Stomach smooth muscle (tissue), 2 donors: Measurements from ENCODE around the gene RAPGEF2.
"Not testable (repeated sequence)": the region's sequence is repeated elsewhere in the genome, so short reads cannot be mapped to it uniquely, and the experiment has no call there.

ENCODE experiments used
- H3K27ac ChIP-seq: one replicate; pipeline ENCODE4 v1.7.0; 2013; ENCODE audit warnings: mild to moderate bottlenecking, low read length, inconsistent platforms
- H3K27me3 ChIP-seq, 2 donors: one replicate each; pipeline ENCODE4 v1.7.0; 2013; ENCODE audit warnings: low read length in 2 of 2; ENCODE audit not compliant: insufficient read depth in 2 of 2, control insufficient read depth in 1 of 2
- H3K36me3 ChIP-seq, 2 donors: one replicate each; pipeline ENCODE4 v1.7.0; 2013; ENCODE audit warnings: low read length in 2 of 2; ENCODE audit not compliant: control insufficient read depth in 2 of 2, insufficient read depth in 2 of 2
- H3K4me1 ChIP-seq: one replicate; pipeline ENCODE4 v1.7.0; 2013; ENCODE audit warnings: low read length; ENCODE audit not compliant: control insufficient read depth, insufficient read depth
- H3K4me3 ChIP-seq, 2 donors: one replicate each; pipeline ENCODE4 v1.7.0; 2013; ENCODE audit warnings: low read length in 2 of 2
- H3K9ac ChIP-seq, 2 donors: one replicate each; pipeline ENCODE4 v1.7.0; 2013; ENCODE audit warnings: low read length in 2 of 2, mild to moderate bottlenecking in 1 of 2
- H3K9me3 ChIP-seq, 2 donors: one replicate each; pipeline ENCODE4 v1.7.0; 2013; ENCODE audit warnings: low read length in 2 of 2; ENCODE audit not compliant: control insufficient read depth in 2 of 2
- donor health status: healthy.
- donor health status: Pancreatic carcinoma.

The RAPGEF2 gene

GRCh38 chr4:159113366-159113765 lies 10.5 kb downstream of the RAPGEF2 start:
- not testable (repeated sequence) for H3K27me3 ChIP-seq, H3K4me1 ChIP-seq, H3K9me3 ChIP-seq, H3K4me3 ChIP-seq, H3K9ac ChIP-seq, H3K27ac ChIP-seq, H3K36me3 ChIP-seq

GRCh38 chr4:159116098-159116497 lies 13.2 kb downstream of the RAPGEF2 start:
- not testable (repeated sequence) for H3K9ac ChIP-seq, H3K27me3 ChIP-seq, H3K4me3 ChIP-seq, H3K36me3 ChIP-seq, H3K4me1 ChIP-seq, H3K27ac ChIP-seq, H3K9me3 ChIP-seq

GRCh38 chr4:159116693-159117092 lies 13.8 kb downstream of the RAPGEF2 start:
- H3K27ac ChIP-seq, H3K4me1 ChIP-seq, H3K36me3 ChIP-seq: not testable (repeated sequence)

DNA sequence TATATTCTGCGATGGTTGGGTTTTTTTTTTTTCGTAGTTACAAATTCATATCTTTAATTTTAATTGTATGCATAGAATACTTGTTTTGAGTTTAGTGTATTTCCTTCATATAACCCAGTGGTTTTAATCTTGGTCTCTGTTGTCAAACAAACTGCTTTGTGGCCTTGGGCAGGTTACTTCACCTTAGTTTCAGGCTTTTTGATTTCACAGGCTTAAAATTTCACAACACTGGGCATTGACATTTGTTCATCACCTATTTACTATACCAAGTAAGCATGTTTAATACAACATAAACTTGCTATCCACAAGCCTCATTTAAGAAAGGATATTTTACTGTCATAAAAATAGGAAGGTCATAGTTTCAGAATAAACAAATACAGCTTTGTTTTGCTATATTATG lies 14.7 kb downstream of the RAPGEF2 start:
- Histone ChIP-seq H3K36me3 (no peaks in the 10 kb centered on the region), H3K9ac (no peak overlapping the region), H3K9me3 (no peaks in the 10 kb centered on the region), H3K4me1 (no peaks in the 10 kb centered on the region), H3K4me3 (no peak overlapping the region), H3K27ac (no peak overlapping the region), H3K27me3 (no peaks in the 10 kb centered on the region)

More at GRCh38 chr4:159116693-159117092, 13.8 kb downstream of the RAPGEF2 start:
- not testable (repeated sequence) for H3K27me3 ChIP-seq, H3K9ac ChIP-seq, H3K9me3 ChIP-seq, H3K4me3 ChIP-seq

- Histone ChIP-seq H3K36me3 (no peaks in the 10 kb centered on the region), H3K9me3 (no peaks in the 10 kb centered on the region), H3K4me3 (no peak overlapping the region), H3K9ac (no peak overlapping the region), H3K4me1 (no peaks in the 10 kb centered on the region), H3K27me3 (no peaks in the 10 kb centered on the region), H3K27ac (no peak overlapping the region)
Observed at GRCh38 chr4:159117968-159118367, 15.1 kb downstream of the RAPGEF2 start.

- Histone ChIP-seq H3K27me3 (no peaks in the 10 kb centered on the region), H3K4me1 (no peaks in the 10 kb centered on the region), H3K9me3 (no peaks in the 10 kb centered on the region), H3K9ac (no peak overlapping the region), H3K36me3 (no peaks in the 10 kb centered on the region), H3K27ac (no peak overlapping the region), H3K4me3 (no peak overlapping the region)
Observed at GRCh38 chr4:159121371-159121770, 18.5 kb downstream of the RAPGEF2 start.

DNA sequence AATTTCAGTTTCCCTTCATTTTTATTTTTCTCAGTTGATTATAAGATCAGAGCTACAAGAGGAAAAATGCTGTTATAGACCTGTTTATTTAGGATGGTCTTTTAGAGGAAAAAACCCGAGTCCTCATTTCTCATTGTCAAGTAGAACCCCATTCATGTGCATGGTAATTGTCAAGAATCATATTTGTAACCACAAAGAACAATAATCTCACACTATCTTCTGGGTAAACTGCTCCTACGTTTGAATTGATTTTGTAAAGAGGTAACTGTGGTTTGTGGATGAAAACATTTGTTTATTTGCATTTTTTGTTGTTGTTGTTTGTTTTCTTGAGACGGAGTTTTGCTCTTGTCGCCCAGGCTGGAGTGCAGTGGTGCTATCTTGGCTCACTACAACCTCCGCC lies 23.8 kb downstream of the RAPGEF2 start:
- Histone ChIP-seq H3K4me1 (no peaks in the 10 kb centered on the region), H3K9ac (no peak overlapping the region), H3K9me3 (no peaks in the 10 kb centered on the region), H3K27ac (no peak overlapping the region), H3K27me3 (no peaks in the 10 kb centered on the region), H3K36me3 (no peaks in the 10 kb centered on the region), H3K4me3 (no peak overlapping the region)

DNA sequence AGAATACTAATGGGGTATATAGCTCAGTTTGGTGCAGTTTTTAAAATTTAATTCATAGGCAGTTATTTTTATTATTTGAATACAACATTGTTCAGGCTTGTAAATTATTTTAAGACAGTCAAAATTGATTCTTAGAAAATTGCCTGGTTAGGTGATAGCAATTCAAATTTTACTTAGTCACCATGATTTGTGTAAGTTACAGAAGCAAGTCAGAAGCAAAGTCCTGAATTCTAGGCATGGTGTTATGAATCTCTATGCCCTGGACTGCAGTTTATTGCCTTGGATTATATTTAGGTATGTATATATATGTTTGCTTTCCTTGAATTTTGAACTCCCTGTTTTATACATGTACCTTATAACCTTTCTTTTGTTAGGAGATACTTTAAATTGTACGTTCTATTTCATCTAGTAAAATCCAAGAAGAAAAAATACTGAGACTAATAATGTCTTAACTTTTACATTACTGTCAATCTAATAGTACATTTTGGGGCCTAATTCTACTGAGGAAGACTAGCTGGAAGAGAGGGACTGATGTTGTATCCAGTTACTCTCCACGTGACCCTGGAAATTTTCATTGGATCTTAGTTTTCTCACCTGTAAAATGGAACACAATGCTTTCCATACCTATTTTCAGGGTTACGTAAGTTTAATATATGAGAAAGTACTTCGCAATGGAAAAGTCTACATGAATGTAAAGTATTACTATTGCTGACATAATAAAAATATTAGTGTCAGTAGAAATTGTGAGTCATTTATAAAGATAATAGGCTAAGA lies 25.1 kb downstream of the RAPGEF2 start:
- Histone ChIP-seq H3K4me3 (no peak overlapping the region), H3K36me3 (no peaks in the 10 kb centered on the region), H3K9ac (no peak overlapping the region), H3K4me1 (no peaks in the 10 kb centered on the region), H3K27ac (no peak overlapping the region), H3K27me3 (no peaks in the 10 kb centered on the region), H3K9me3 (no peaks in the 10 kb centered on the region)

DNA sequence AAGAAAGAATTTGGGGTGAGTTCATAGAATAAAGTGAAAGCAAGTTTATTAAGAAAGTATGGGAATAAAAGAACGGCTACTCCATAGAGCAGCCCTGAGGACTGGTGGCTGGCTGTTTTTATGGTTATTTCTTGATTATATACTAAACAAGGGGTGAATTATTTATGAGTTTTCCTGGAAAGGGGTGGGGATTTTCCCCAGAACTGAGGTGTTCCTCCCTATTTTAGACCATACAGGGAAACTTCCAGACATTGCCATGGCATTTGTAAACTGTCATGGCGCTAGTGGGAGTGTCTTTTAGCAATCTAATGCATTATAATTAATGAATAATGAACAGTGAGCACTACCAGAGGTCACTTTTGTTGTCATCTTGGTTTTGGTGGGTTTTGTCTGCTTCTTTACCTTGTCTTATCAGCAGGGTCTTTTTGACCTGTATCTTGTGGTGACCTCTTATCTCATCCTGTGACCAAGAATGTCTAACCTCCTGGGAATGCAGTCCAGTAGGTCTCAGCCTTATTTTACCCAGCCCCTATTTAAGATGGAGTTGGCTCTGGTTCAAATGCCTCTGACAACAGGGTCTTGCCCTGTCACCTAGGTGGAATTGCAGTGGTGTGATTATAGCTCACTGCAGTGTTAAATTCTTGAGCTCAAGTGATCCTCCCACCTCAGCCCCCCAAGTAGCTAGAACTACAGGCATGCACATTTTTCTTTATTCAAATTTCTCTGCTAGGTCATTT lies 27.1 kb downstream of the RAPGEF2 start:
- Histone ChIP-seq H3K36me3 (no peaks in the 10 kb centered on the region), H3K27ac (no peak overlapping the region), H3K4me3 (no peak overlapping the region), H3K9ac (no peak overlapping the region), H3K4me1 (no peaks in the 10 kb centered on the region), H3K9me3 (no peaks in the 10 kb centered on the region), H3K27me3 (no peaks in the 10 kb centered on the region)

DNA sequence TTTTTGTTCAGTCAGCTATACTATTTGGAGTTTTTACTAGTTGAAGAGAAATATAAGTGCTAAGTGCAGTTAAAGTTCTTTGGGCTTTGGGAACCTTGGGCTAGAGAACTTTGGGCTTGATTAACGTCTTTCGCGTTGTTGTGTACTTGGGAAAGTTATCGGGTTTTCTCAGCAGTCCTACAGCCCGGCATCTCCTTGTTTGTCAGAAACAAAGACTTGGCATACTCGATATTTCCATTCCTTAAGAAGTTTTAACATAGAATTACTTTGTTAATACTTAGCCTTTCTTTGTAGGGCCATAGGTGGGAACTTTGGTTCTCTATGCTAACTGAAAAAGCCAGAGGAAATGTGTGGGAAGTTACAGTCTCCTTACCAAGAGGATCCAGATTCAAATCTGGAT lies 28.7 kb downstream of the RAPGEF2 start:
- H3K4me3 ChIP-seq, result no peak overlapping the region
- H3K4me1 ChIP-seq, result no peaks in the 10 kb centered on the region
- H3K36me3 ChIP-seq, result no peaks in the 10 kb centered on the region
- H3K9me3 ChIP-seq, result no peaks in the 10 kb centered on the region
- H3K27ac ChIP-seq, result no peak overlapping the region
- H3K9ac ChIP-seq, result no peak overlapping the region
- no peaks in the 10 kb centered on the region for H3K27me3 ChIP-seq

GRCh38 chr4:159134429-159134828 lies 31.6 kb downstream of the RAPGEF2 start:
- Histone ChIP-seq H3K9ac (no peak overlapping the region), H3K4me3 (no peak overlapping the region), H3K4me1 (no peaks in the 10 kb centered on the region), H3K9me3 (no peaks in the 10 kb centered on the region), H3K27me3 (no peaks in the 10 kb centered on the region), H3K27ac (no peak overlapping the region), H3K36me3 (no peaks in the 10 kb centered on the region)
